HCT116 (cell line): ENCODE measurements around the gene YIF1B. TPM values are rescaled to one million over a fixed set of nuclear protein-coding genes. Genes with fewer than 3 reads are reported as not detected.
A peak's percentile ranks its signal among the peaks of the same experiment; 100 is the strongest.
"Not testable (repeated sequence)": the region's sequence is repeated elsewhere in the genome, so short reads cannot be mapped to it uniquely, and the experiment has no call there.

Experiments
- ATAC-seq: fragments of 200-7000 bp; cut with Tn5 transposase; 2 replicates; pipeline ENCODE4 v1.9.1; 2020; ENCODE audit warnings: mild to moderate bottlenecking, moderate library complexity
- BruUV-seq: library from RNA; stranded (reverse); fragments of 400-500 nt; replicated peaks from 2 replicates; lab custom pipeline; 2021; lab: Mats Ljungman, UMichigan
- CTCF ChIA-PET: fragments of 300-600 bp; sonication (Branson Sonifier 250); formaldehyde crosslinking; loops from one replicate; lab custom pipeline; 2021; ENCODE audit warnings: antibody characterized with exemption; lab: Charles Lee
- POLR2A ChIA-PET: fragments of 300-600, 350-600 bp; sonication (Branson Sonifier 250); formaldehyde crosslinking; loops from one replicate; lab custom pipeline; 2021; ENCODE audit warnings: antibody characterized with exemption; lab: Charles Lee
- RAD21 ChIA-PET, 2 experiments: fragments of 300-600 bp; sonication (Branson Sonifier 250); formaldehyde crosslinking; loops; one replicate each; lab custom pipeline; 2023; ENCODE audit warnings: low total read pairs in 2 of 2; ENCODE audit not compliant: uncharacterized antibody in 2 of 2, unreplicated experiment in 2 of 2, low non-redundant PET in 1 of 2; lab: Charles Lee
- DNase-seq: peaks from one replicate; pipeline ENCODE4 v3.0.0-alpha.2; 2010; ENCODE audit warnings: low read depth, low spot score
- H2AFZ ChIP-seq: fragments of 200-600 bp; shearing (Covaris generic), sonication (generic); 2 replicates; pipeline ENCODE4 v1.6.1; 2017; ENCODE audit warnings: low read depth, mixed run types, mixed read lengths, antibody characterized with exemption, low read length; ENCODE audit not compliant: poor library complexity, severe bottlenecking
- H3K27ac ChIP-seq: 2 replicates; pipeline ENCODE4 v1.5.1; 2012; ENCODE audit warnings: low read depth, low read length
- H3K27me3 ChIP-seq: fragments of 200-600 bp; sonication (generic); 2 replicates; pipeline ENCODE4 v1.6.1; 2016; ENCODE audit warnings: mixed run types, low read length, mixed read lengths; ENCODE audit not compliant: insufficient read depth
- H3K36me3 ChIP-seq, 2 experiments: fragments of 200-500 bp in 1 of 2; fragments of 200-600 bp in 1 of 2; sonication (Bioruptor generic) in 1 of 2; sonication (generic) in 1 of 2; 2 replicates each; pipeline versions ENCODE4 v1.5.1 to v1.6.1; 2014 to 2016; ENCODE audit warnings: low read length in 2 of 2, inconsistent platforms in 1 of 2, mixed read lengths in 1 of 2, mixed run types in 1 of 2; ENCODE audit not compliant: insufficient read depth in 2 of 2, control insufficient read depth in 1 of 2
- H3K4me1 ChIP-seq, 2 experiments: fragments of 200-600 bp in 1 of 2; sonication (generic) in 1 of 2; 2 replicates each; pipeline versions ENCODE4 v1.5.1 to v1.6.1; 2012 to 2017; ENCODE audit warnings: low read length in 2 of 2, inconsistent platforms in 1 of 2, mild to moderate bottlenecking in 1 of 2, mixed read lengths in 1 of 2, mixed run types in 1 of 2, moderate library complexity in 1 of 2; ENCODE audit not compliant: insufficient read depth in 2 of 2, control insufficient read depth in 1 of 2
- H3K4me2 ChIP-seq: fragments of 200-600 bp; sonication (generic); 2 replicates; pipeline ENCODE4 v1.6.1; 2017; ENCODE audit warnings: mixed run types, low read length, mixed read lengths
- H3K4me3 ChIP-seq, 2 experiments: fragments of 200-600 bp in 1 of 2; sonication (generic) in 1 of 2; replicated peaks in 1 of 2; 2 replicates each; pipeline ENCODE4 v1.5.1; 2011 to 2016; ENCODE audit warnings: low read length in 2 of 2, control low read depth in 1 of 2, low read depth in 1 of 2, mild to moderate bottlenecking in 1 of 2, mixed read lengths in 1 of 2, mixed run types in 1 of 2
- H3K79me2 ChIP-seq: fragments of 200-600 bp; sonication (generic); 2 replicates; pipeline ENCODE4 v1.6.1; 2017; ENCODE audit warnings: mild to moderate bottlenecking, mixed run types, low read length, moderate library complexity, mixed read lengths; ENCODE audit not compliant: insufficient read depth
- H3K9ac ChIP-seq: fragments of 200-600 bp; sonication (generic); 2 replicates; pipeline ENCODE4 v1.6.1; 2016; ENCODE audit warnings: low read length, mixed read lengths
- H3K9me2 ChIP-seq: fragments of 200-600 bp; sonication (generic), shearing (Covaris generic); 2 replicates; pipeline ENCODE4 v1.6.1; 2017; ENCODE audit warnings: mixed run types, mild to moderate bottlenecking, moderate library complexity; ENCODE audit not compliant: insufficient read depth
- H3K9me3 ChIP-seq, 2 experiments: fragments of 200-500 bp in 1 of 2; fragments of 200-600 bp in 1 of 2; sonication (Bioruptor generic) in 1 of 2; sonication (generic) in 1 of 2; 2 replicates each; pipeline ENCODE4 v1.6.1; 2014 to 2017; ENCODE audit warnings: low read length in 2 of 2, mixed read lengths in 2 of 2, inconsistent platforms in 1 of 2, low read depth in 1 of 2, mild to moderate bottlenecking in 1 of 2, mixed run types in 1 of 2, moderate library complexity in 1 of 2; ENCODE audit not compliant: control insufficient read depth in 1 of 2, insufficient read depth in 1 of 2
- H4K20me1 ChIP-seq: fragments of 200-600 bp; sonication (generic), shearing (Covaris generic); 2 replicates; pipeline ENCODE4 v1.6.1; 2017; ENCODE audit warnings: mixed run types, mild to moderate bottlenecking, moderate library complexity; ENCODE audit not compliant: insufficient read depth
- EGR1 ChIP-seq: IDR thresholded peaks from 2 replicates; pipeline ENCODE4 v1.6.1; 2012; ENCODE audit warnings: low read depth
- RAD21 ChIP-seq: IDR thresholded peaks from 2 replicates; pipeline ENCODE4 v1.6.1; 2012; ENCODE audit warnings: low read depth, mild to moderate bottlenecking
- intact Hi-C: fragments of 100-400 bp; cut with micrococcal nuclease; formaldehyde crosslinking; loops from 2 replicates; pipeline ENCODE4 v1.10.0; 2022
- total RNA-seq: library from RNA; stranded (reverse); gene quantifications from one replicate; pipeline ENCODE4 v1.2.1, GENCODE V29; 2021; ENCODE audit not compliant: unreplicated experiment
- TF ChIP-seq, protein P1 (sequence below): IDR thresholded peaks from 2 replicates; pipeline ENCODE4 v1.6.1; 2012; ENCODE audit warnings: low read depth

Gene YIF1B
- total RNA-seq, 1 experiment from 2014 or later: 67.5 TPM

DNA sequence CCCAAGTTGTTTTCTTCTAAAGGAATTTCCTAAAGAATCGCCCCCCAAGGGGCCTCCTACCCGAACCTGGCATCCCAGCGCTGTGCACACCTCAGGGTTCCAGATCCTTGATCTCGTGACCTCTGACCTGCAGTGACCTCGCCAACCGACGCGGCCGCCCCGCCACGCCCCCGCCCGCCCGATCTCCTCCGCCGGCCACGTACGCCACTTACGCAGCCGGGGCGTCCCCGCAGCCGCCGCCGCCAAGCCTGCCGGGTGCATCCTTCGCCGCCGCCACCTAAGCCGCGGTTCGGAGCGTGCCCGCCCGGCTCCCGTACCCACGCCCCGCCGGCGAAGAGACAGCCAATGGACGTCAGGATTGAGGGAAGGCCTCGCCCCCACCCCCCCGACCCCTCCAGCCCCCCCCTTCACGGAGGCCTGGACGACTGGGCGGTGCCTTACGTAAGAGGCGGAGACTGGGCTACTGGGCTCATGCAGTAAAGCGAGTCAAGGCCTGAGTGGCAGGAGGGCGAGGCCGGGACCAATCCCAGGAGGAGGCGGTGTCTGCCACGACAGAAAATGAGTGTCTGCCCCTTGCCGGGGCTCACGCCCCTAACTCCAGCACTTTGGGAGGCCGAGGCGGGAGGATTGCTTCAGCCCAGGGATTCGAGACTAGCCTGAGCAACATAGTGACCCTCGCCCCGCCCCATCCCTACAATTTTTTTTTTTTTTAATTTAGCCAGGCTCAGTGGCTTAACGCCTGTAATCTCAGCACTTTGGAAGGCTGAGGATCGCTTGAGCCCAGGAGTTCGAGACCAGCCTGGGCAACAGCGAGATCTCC, at the start of gene YIF1B (continued):
- TF ChIP-seq, protein P1, sequence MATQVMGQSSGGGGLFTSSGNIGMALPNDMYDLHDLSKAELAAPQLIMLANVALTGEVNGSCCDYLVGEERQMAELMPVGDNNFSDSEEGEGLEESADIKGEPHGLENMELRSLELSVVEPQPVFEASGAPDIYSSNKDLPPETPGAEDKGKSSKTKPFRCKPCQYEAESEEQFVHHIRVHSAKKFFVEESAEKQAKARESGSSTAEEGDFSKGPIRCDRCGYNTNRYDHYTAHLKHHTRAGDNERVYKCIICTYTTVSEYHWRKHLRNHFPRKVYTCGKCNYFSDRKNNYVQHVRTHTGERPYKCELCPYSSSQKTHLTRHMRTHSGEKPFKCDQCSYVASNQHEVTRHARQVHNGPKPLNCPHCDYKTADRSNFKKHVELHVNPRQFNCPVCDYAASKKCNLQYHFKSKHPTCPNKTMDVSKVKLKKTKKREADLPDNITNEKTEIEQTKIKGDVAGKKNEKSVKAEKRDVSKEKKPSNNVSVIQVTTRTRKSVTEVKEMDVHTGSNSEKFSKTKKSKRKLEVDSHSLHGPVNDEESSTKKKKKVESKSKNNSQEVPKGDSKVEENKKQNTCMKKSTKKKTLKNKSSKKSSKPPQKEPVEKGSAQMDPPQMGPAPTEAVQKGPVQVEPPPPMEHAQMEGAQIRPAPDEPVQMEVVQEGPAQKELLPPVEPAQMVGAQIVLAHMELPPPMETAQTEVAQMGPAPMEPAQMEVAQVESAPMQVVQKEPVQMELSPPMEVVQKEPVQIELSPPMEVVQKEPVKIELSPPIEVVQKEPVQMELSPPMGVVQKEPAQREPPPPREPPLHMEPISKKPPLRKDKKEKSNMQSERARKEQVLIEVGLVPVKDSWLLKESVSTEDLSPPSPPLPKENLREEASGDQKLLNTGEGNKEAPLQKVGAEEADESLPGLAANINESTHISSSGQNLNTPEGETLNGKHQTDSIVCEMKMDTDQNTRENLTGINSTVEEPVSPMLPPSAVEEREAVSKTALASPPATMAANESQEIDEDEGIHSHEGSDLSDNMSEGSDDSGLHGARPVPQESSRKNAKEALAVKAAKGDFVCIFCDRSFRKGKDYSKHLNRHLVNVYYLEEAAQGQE: no peak
- TF ChIP-seq EGR1 (peak; percentile 56; the same call in 1 of the 2 replicates), RAD21 (no peak)

DNA sequence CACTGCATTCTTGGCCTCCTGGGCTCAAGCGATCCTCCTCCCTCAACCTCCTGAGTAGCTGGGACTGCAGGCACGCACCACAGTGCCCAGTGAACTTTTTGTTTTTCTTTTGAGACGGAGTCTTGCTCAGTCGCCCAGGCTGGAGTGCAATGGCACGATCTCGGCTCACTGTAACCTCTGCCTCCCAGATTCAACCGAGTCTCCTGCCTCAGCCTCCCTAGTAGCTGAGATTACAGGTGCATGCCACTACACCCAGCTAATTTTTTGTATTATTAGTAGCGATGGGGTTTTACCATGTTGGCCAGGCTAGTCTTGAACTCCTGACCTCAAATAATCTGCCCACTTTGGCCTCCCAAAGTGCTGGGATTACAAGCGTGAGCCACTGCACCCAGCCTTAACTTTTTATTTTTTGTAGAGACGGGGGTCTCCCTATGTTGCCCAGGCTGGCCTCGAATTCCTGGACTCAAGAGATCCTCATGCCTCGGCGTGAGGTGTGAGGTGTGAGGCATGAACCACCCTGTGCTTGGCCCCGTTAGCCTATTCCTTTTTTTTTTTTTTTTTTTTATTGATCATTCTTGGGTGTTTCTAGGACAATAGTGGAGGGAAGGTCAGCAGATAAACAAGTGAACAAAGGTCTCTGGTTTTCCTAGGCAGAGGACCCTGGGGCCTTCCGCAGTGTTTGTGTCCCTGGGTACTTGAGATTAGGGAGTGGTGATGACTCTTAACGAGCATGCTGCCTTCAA, 47.4 kb upstream of the YIF1B start:
- H3K9me3 ChIP-seq, CTCF ChIA-PET, H3K9me2 ChIP-seq, DNase-seq, H3K79me2 ChIP-seq, H4K20me1 ChIP-seq, H3K9ac ChIP-seq, ATAC-seq, intact Hi-C loops, H3K36me3 ChIP-seq, BruUV-seq, H2AFZ ChIP-seq: not testable (repeated sequence)
- Histone ChIP-seq H3K4me3 (peak overlapping the region; percentile 55 to 68), H3K27me3 (peaks cover 11% of the 10 kb centered on the region; the same call in 1 of the 2 replicates), H3K4me2 (peak overlapping the region; percentile 99), H3K4me1 (peaks cover 8 to 20% of the 10 kb centered on the region in 2 experiments; a peak in 3 of 4 replicates), H3K27ac (peak overlapping the region; percentile 74)
- ChIA-PET RAD21 (interaction anchor here in 1 of 2 experiments (0.6 kb wide), 1 partner anchor 36 kb away, joined by 3 read pairs; no protein-coding TSS in a partner anchor), POLR2A (interaction anchor here (1.7 to 2.3 kb wide), 2 partner anchors 11 to 24 kb away, joined by 7 to 12 read pairs; partner anchors contain the start of genes GGN and PSMD8)
